GM12878 (cell line): ENCODE data around the gene AIG1. TPM values are rescaled to one million over a fixed set of nuclear protein-coding genes. Genes with fewer than 3 reads are reported as not detected.

Source experiments
- ATAC-seq: fragments of 200-7000 bp; cut with Tn5 transposase; 3 replicates; pipeline ENCODE4 v1.9.1; 2020; ENCODE audit warnings: mild to moderate bottlenecking, moderate library complexity
- BruUV-seq: library from RNA; stranded (reverse); fragments of 400-500 nt; replicated peaks from 2 replicates; lab custom pipeline; 2021; lab: Mats Ljungman, UMichigan
- CTCF ChIA-PET: fragments of 300-600 bp; sonication (Branson Sonifier 250); formaldehyde crosslinking; extraction: SDS; loops from one replicate; lab custom pipeline; 2021; ENCODE audit warnings: inconsistent platforms; lab: Yijun Ruan, JAX
- POLR2A ChIA-PET: fragments of 350-600 bp; formaldehyde crosslinking; extraction: SDS; loops from one replicate; lab custom pipeline; 2021; ENCODE audit warnings: inconsistent platforms; lab: Charles Lee
- RAD21 ChIA-PET: fragments of 300-600 bp; sonication (Branson Sonifier 250); formaldehyde crosslinking; loops from one replicate; lab custom pipeline; 2023; ENCODE audit warnings: antibody characterized with exemption; ENCODE audit not compliant: unreplicated experiment; lab: Charles Lee
- SMC1A ChIA-PET: fragments of 300-600 bp; sonication (Branson Sonifier 250); formaldehyde crosslinking; loops from one replicate; lab custom pipeline; 2023; ENCODE audit not compliant: unreplicated experiment, uncharacterized antibody; lab: Charles Lee
- DNase-seq: peaks from one replicate; pipeline ENCODE4 v3.0.0-alpha.2; 2011; ENCODE audit warnings: low read depth, low spot score
- FAIRE-seq: peaks from 3 replicates; lab custom pipeline; 2011; peaks lifted over from hg19 to GRCh38; lab: Jason Lieb, UNC
- H2AFZ ChIP-seq: 2 replicates; pipeline ENCODE4 v1.6.0; 2011; ENCODE audit warnings: low read depth, low read length, control low read depth; ENCODE audit not compliant: control insufficient read depth
- H3K27ac ChIP-seq: 2 replicates; pipeline ENCODE4 v1.5.1; 2011; ENCODE audit warnings: control low read depth; ENCODE audit not compliant: control insufficient read depth, insufficient read depth
- H3K27me3 ChIP-seq, 2 experiments: replicated peaks in 1 of 2; 2 replicates each; pipeline versions ENCODE4 v1.6.0 to v1.6.1; 2011; ENCODE audit warnings: low read length in 1 of 2; ENCODE audit not compliant: control insufficient read depth in 2 of 2, insufficient read depth in 2 of 2
- H3K36me3 ChIP-seq, 2 experiments: 2 replicates each; pipeline ENCODE4 v1.5.1; 2011; ENCODE audit warnings: low read length in 1 of 2; ENCODE audit not compliant: control insufficient read depth in 2 of 2, insufficient read depth in 2 of 2
- H3K4me1 ChIP-seq: 2 replicates; pipeline ENCODE4 v1.6.1; 2011; ENCODE audit warnings: mild to moderate bottlenecking, low read length, moderate library complexity, mixed read lengths; ENCODE audit not compliant: control insufficient read depth, insufficient read depth
- H3K4me2 ChIP-seq: 2 replicates; pipeline ENCODE4 v1.6.0; 2011; ENCODE audit warnings: control low read depth; ENCODE audit not compliant: control insufficient read depth, insufficient read depth
- H3K4me3 ChIP-seq: fragments of 200-600 bp; sonication (generic); 2 replicates; pipeline ENCODE4 v1.5.1; 2016
- H3K79me2 ChIP-seq: 2 replicates; pipeline ENCODE4 v1.6.0; 2011; ENCODE audit warnings: low read length; ENCODE audit not compliant: control insufficient read depth, insufficient read depth
- H3K9ac ChIP-seq: 2 replicates; pipeline ENCODE4 v1.8.0; 2011; ENCODE audit warnings: low read length, control low read depth, mixed read lengths; ENCODE audit not compliant: control insufficient read depth, insufficient read depth
- H3K9me3 ChIP-seq: replicated peaks from 3 replicates; pipeline ENCODE4 v1.5.1; 2011; ENCODE audit warnings: mild to moderate bottlenecking, low read length; ENCODE audit not compliant: control insufficient read depth, insufficient read depth
- H4K20me1 ChIP-seq: 2 replicates; pipeline ENCODE4 v1.6.0; 2011; ENCODE audit not compliant: control insufficient read depth, insufficient read depth
- BACH1 ChIP-seq: fragments of 450-650 bp; IDR thresholded peaks from 2 replicates; pipeline ENCODE4 v1.6.1; 2017; ENCODE audit warnings: mild to moderate bottlenecking, borderline replicate concordance
- CHD1 ChIP-seq: IDR thresholded peaks from 2 replicates; pipeline ENCODE4 v1.6.1; 2012; ENCODE audit warnings: low read depth, low read length, improper control_type of control experiment
- DPF2 ChIP-seq: fragments of 450-650 bp; IDR thresholded peaks from 2 replicates; pipeline ENCODE4 v1.6.1; 2017; ENCODE audit warnings: mild to moderate bottlenecking
- E4F1 ChIP-seq: fragments of 450-650 bp; IDR thresholded peaks from 2 replicates; pipeline ENCODE4 v1.6.1; 2018; ENCODE audit warnings: borderline replicate concordance, mild to moderate bottlenecking; ENCODE audit not compliant: partially characterized antibody
- ETV6 ChIP-seq, 2 experiments: fragments of 450-650 bp in 1 of 2; IDR thresholded peaks in 1 of 2; conservative IDR thresholded peaks in 1 of 2; 2 replicates each; pipeline ENCODE4 v1.6.1; 2014; ENCODE audit warnings: antibody characterized with exemption in 1 of 2, borderline replicate concordance in 1 of 2, low read depth in 1 of 2, mild to moderate bottlenecking in 1 of 2, moderate library complexity in 1 of 2
- FOXM1 ChIP-seq: IDR thresholded peaks from 2 replicates; pipeline ENCODE4 v1.6.1; 2012; ENCODE audit warnings: low read depth, mild to moderate bottlenecking, inconsistent platforms, low read length, moderate library complexity
- GABPA ChIP-seq: IDR thresholded peaks from 2 replicates; pipeline ENCODE4 v1.6.1; 2014; ENCODE audit warnings: antibody characterized with exemption, low read depth, mild to moderate bottlenecking, inconsistent platforms
- NFIC ChIP-seq: IDR thresholded peaks from 2 replicates; pipeline ENCODE4 v1.6.1; 2012; ENCODE audit warnings: low read depth, mild to moderate bottlenecking, inconsistent platforms, low read length, moderate library complexity
- NR2F1 ChIP-seq: fragments of 450-650 bp; conservative IDR thresholded peaks from 2 replicates; pipeline ENCODE4 v1.6.1; 2017; ENCODE audit warnings: mild to moderate bottlenecking
- SPI1 ChIP-seq: IDR thresholded peaks from 2 replicates; pipeline ENCODE4 v1.6.1; 2011; ENCODE audit warnings: low read depth, mild to moderate bottlenecking, low read length, moderate library complexity, borderline replicate concordance; ENCODE audit not compliant: insufficient read depth
- ZBTB4 ChIP-seq: fragments of 450-650 bp; formaldehyde crosslinking; IDR thresholded peaks from 2 replicates; pipeline ENCODE4 v1.4.0; 2022; ENCODE audit warnings: mild to moderate bottlenecking, moderate library complexity
- WGBS: methylation state at CpG from one replicate; pipeline ENCODE4 v1.1.6; 2016; ENCODE audit warnings: low lambda C conversion rate; ENCODE audit not compliant: insufficient replicate concordance, insufficient coverage; ENCODE audit errors: missing lambda C conversion rate; 5-methylcytosine and 5-hydroxymethylcytosine counted together
- in situ Hi-C: fragments of 300-500 bp; cut with MboI; formaldehyde crosslinking; loops from 9 replicates; pipeline ENCODE4 v1.14.3; 2018; ENCODE audit warnings: mixed read lengths
- intact Hi-C: fragments of 100-400 bp; cut with micrococcal nuclease; formaldehyde crosslinking; loops from one replicate; pipeline ENCODE4 v1.14.2; 2022; ENCODE audit not compliant: unreplicated experiment
- polyA plus RNA-seq, 11 experiments: library from polyadenylated mRNA; depleted of rRNA in 4 of 11; unstranded in 6 of 11; stranded (reverse) in 5 of 11; fragments of >200 nt; fragmentation: Nextera tagmentation in 4 of 11; fragmentation: Illumina TruSeq in 1 of 11; extraction: Ambion mirVana in 4 of 11; extraction: Trizol in 1 of 11; gene quantifications; 1 replicate in 1 of 11; 2 replicates in 10 of 11; pipeline versions ENCODE4 v1.2.1 to v1.2.3, GENCODE V29; 2011 to 2016; ENCODE audit warnings: inconsistent platforms in 2 of 11, missing spikeins in 2 of 11, low read depth in 1 of 11
- total RNA-seq, 4 experiments: library from RNA; depleted of rRNA in 3 of 4; stranded (reverse); fragments of >200 nt in 3 of 4; fragmentation: Illumina TruSeq in 1 of 4; extraction: Trizol in 1 of 4; gene quantifications; 2 replicates each; pipeline versions ENCODE4 v1.2.1 to v1.2.3, GENCODE V29; 2013 to 2021

Gene AIG1
- total and polyA plus RNA-seq, 10 of the 15 experiments (the other 5 are each of a cell fraction or from before 2014, with no cell fraction given) = 27.0 to 74.5 (median 36.4) TPM

- CTCF ChIA-PET = interaction anchor here (1.3 to 1.4 kb wide), 2 partner anchors 30 to 267 kb away, joined by 3 to 4 read pairs; no protein-coding TSS in a partner anchor
- POLR2A ChIA-PET = no interaction called here
- in situ Hi-C loops = no loop called here
- Histone ChIP-seq H2AFZ (no peak overlapping the region), H3K4me2 (no peak overlapping the region), H3K4me3 (no peak overlapping the region), H3K9ac (no peak overlapping the region), H3K4me1 (no peaks in the 10 kb centered on the region), H3K27ac (no peak overlapping the region), H3K9me3 (no peaks in the 10 kb centered on the region), H3K36me3 (no peaks in the 10 kb centered on the region), H3K27me3 (no peaks in the 10 kb centered on the region), H3K79me2 (no peaks in the 10 kb centered on the region), H4K20me1 (no peaks in the 10 kb centered on the region)
- TF ChIP-seq SPI1 = no peak
- no peak for TF ChIP-seq FOXM1
- no peak for TF ChIP-seq NFIC
- 95% methylated on average over 1 of the region's 1 CpG for whole genome bisulfite sequencing
- RAD21 ChIA-PET = no interaction called here
- intact Hi-C loops = no loop called here
- SMC1A ChIA-PET = interaction anchor here (1.1 to 1.7 kb wide), 2 partner anchors 9 to 10 kb away, joined by 3 to 7 read pairs; no protein-coding TSS in a partner anchor
- ATAC-seq (no peak), FAIRE-seq (no peak), DNase-seq (no peak)
- no TSS peak for BruUV-seq
Measured at GRCh38 chr6:143160439-143161220, 99.9 kb downstream of the AIG1 start.

- no peak overlapping the region for H2AFZ ChIP-seq
- no peak overlapping the region for H3K4me3 ChIP-seq
- no peak overlapping the region for H3K9ac ChIP-seq
- no peaks in the 10 kb centered on the region for H3K4me1 ChIP-seq
- DNase-seq (no peak), ATAC-seq (no peak), FAIRE-seq (no peak)
- no peaks in the 10 kb centered on the region for H3K27me3 ChIP-seq
- ChIA-PET POLR2A (no interaction called here), RAD21 (no interaction called here), CTCF (no interaction called here), SMC1A (no interaction called here)
- intact Hi-C loops (no loop called here), in situ Hi-C loops (no loop called here)
- H3K79me2 ChIP-seq = no peaks in the 10 kb centered on the region
- no peak overlapping the region for H3K4me2 ChIP-seq
- H4K20me1 ChIP-seq = no peaks in the 10 kb centered on the region
- no peak overlapping the region for H3K27ac ChIP-seq
- WGBS = 54% methylated on average over 1 of the region's 1 CpG
- no peaks in the 10 kb centered on the region for H3K36me3 ChIP-seq
- no peaks in the 10 kb centered on the region for H3K9me3 ChIP-seq
- no TSS peak for BruUV-seq
- TF ChIP-seq ZBTB4 (CRISPR knock-in tag) = no peak
- no peak for TF ChIP-seq ETV6 (conservative IDR thresholded peaks at IDR 0.05 in 1 of 2, IDR thresholded peaks at IDR 0.05 in 1 of 2; ENCODE audit: borderline replicate concordance in 1 of 2, low read depth in 1 of 2)
- no peak for TF ChIP-seq NR2F1
- TF ChIP-seq BACH1 = no peak
- TF ChIP-seq GABPA = no peak
- TF ChIP-seq CHD1 = no peak
- no peak for TF ChIP-seq DPF2
- no peak for TF ChIP-seq E4F1
Measured at GRCh38 chr6:143163621-143164020, 102.9 kb downstream of the AIG1 start.
